GM21360 (cell line): Measurements from ENCODE around the gene CADM2.
"Not testable (repeated sequence)": the region's sequence is repeated elsewhere in the genome, so short reads cannot be mapped to it uniquely, and the experiment has no call there.

Experiments used
- ATAC-seq: cut with Tn5 transposase; IDR thresholded peaks from one replicate; pipeline ENCODE4 v1.9.1; 2021; ENCODE audit warnings: mild to moderate bottlenecking, moderate library complexity; ENCODE audit not compliant: unreplicated experiment

CADM2 gene

DNA sequence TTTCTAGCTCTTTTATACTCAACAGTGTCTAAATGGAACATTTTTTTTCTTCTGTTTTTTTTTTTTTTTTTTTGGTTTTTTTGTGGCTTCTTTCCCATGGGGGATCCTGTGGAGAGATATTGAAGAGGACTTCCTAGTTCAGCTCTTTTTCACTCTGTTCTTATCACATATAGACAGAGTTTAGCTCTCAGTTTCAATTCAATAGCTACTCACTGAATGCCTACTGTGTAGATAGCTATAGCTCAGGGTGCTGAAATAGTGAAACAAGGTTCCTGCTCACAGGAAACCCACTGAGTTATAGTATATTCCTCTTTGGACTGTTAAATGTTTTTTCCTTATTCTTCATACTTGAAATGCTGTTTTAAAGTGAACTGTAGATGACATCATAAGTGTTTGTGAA, 918.8 kb downstream of the CADM2 start:
- ATAC-seq = no peak

DNA sequence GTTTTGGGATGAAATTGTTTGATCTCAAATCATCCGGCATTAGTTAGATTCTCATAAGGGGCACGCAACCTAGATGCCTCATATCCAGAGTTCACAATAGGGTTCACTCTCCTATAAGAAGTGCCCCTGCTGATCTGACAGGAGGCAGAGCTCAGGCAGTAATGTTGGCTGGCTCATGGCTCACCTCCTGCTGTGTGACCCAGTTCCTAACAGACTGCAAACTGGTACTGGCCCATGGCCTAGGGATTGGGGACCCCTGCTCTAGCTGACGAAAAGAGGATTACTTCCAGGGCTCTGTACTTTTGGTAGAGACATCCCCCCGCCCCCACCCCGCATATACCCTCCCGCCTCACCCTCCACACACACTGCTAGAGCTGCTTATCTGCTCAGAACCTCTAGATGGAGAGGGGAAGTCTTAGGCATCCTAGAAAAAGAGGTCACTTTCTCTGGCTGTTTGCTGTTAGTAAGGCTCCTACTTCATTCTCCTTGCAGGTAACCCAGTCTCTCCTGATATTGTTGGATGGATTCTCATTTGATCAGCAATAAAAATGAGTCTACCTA, 923.1 kb downstream of the CADM2 start:
- no peak for ATAC-seq

DNA sequence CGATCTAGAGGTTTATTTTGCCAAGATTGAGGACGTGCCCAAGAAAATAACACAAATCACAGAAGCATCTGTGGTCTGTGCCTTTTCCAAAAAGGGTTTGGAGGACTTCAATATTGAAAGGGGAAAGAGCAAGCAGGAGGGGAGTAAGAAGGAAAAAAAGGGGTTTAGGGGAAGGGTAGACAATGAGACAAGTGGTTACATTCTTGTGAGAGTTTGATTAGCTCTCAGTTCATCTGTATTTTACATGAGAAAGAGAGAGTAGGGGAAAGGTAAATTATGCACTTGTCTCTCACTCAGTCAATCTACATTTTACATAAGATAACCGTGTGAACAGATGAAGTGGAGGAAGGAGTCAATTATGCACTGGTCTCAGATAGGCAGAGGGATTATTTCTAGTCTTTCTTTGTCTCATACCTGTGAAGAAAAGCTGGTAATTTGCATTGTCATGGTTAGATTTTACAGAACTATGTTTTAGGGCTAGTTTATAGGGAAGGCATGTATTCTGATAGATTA, 931.3 kb downstream of the CADM2 start:
- no peak for ATAC-seq

DNA sequence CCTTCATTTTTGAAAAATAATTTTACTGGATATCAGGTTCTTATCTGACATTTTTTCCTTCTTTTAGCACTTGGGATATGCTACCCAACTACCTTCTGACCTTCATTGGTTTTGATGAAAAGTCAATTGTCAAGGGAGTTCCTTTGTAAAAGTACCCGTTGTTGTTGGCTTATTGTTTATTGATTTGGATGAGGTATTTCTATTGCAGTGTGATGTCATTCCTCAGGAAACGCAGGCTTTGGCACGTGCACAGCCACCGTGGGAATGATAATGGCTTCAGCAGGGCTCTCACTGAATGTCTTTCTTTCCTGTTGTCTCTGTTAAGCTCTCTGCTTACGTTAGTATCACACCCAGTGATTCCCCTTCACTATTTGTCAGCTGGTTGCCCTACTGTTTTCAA, 944.6 kb downstream of the CADM2 start:
- no peak for ATAC-seq

DNA sequence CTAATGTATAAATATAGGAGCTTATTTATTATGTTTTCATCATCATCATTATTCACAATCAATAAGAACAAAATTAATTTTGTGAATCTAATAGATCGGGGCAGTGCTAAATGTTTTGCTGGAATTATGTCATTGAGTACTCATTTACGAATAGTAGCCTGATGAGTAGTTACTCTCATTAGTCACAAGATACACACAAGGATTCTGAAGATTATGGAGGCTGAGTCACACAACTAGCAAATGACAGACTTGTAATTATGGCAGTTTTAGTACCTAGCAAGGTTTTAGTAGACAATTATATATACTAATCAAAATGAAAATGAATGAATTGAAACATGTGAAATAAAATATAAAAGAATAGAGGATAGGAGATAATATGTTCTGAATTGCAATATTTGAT, 954.2 kb downstream of the CADM2 start:
- no peak for ATAC-seq

DNA sequence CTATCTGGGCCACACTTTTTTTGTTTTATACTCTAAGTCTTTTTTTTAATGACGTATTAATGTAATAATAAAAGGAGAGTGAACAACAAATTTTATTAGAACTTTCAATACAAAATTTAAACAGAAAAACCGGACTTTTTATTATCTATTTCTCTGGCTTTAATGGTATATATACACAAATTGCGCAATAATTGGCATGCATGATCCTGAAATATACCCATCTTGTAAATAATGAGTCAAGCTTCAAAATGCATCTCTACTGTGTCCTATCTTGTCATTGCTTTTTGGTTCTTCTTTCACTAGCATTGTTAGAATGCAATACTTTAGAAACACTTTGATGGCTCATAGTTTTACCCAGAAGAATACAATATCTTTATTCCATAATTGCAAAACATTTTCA, 963.6 kb downstream of the CADM2 start:
- no peak for ATAC-seq

DNA sequence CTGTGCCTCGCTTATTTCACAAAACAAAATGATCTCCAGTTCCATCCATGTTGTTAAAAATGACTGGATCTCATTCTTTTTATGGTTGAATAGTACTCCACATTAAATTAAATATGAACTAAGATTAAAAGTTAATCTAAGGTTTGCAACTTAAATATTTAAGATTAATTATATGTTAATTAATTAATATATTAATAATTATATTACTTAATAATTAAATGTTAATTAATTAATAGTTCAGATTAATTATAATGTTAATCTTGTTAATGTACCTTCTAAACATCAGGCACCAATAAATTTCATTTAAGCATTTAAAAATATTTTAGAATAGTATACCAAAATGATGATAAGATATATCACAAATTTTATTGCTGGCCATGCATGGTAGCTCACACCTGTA, 971.9 kb downstream of the CADM2 start:
- no peak for ATAC-seq

DNA sequence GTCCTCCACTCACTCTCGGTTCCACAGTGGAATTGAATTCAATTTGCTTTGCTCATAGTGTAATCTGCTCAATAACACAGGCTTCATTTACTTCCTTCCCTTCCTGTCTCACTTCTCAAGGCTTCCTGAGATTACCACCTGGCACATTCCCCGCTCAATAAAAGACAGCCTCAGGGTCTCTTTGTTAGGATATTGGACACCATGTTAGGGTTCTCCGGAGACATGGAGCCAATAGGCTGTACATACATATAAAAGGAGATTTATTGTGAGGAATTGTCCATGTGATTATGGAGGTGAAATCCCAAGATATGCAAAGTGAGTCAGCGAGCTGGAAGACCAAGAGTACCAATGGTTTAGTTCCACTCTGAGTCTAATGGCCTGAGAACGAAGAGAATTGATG, 974.5 kb downstream of the CADM2 start:
- no peak for ATAC-seq

DNA sequence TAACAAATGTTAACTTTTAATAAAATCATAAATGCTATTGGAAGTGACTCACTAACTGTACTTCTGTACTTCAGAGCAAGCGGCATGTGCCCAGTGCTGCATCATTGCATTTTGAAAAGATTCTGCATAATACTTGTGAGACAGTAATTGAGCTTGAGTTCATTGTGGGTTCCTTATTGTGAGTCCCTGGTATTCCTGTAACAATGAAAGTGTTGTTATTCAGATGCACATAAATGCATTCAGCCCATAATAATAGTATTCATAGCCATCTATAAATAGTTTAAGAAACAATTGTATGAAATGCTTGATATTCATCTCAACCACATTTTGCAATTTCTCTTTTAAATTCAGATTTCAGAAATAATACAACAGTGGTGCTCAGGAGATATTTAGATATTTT, 976.4 kb downstream of the CADM2 start:
- no peak for ATAC-seq

DNA sequence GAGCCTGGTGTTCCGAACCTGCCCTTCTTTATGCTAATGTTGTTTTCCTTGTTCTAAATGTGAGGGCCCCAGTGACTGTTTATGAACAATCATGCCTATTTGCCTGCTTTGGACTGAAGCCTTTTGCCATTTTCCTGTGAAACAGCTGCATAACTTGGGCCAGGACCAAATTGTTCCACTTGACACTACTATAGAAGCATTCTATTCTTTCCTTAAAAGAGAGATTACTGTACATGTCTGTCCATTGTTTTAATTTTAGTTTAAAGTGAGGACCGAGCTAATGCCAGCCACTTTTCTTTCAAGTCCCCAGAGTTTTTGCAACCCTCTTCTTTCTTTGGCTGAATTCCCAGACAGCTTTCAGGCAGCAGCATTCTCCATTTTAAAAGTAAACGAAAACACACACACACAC, 980.3 kb downstream of the CADM2 start:
- no peak for ATAC-seq

DNA sequence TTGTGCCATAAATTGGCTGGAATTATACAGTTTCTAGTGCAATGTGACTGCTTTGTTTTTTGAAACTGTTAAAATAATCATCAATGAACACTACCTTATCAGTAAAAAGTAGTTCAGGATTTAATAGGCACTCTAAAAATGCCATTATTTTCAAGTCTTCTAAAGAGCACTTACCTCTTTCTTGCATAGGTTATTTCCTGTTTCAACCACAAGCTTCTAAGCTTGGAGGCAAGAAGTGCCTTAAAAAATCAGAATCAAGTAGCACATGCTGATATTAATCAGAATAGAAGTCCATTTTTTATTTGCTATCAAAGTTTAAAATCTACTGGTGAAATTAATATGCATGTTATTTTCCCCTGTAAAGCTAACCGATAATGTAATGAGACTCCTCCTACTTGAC, 991.6 kb downstream of the CADM2 start:
- no peak for ATAC-seq

DNA sequence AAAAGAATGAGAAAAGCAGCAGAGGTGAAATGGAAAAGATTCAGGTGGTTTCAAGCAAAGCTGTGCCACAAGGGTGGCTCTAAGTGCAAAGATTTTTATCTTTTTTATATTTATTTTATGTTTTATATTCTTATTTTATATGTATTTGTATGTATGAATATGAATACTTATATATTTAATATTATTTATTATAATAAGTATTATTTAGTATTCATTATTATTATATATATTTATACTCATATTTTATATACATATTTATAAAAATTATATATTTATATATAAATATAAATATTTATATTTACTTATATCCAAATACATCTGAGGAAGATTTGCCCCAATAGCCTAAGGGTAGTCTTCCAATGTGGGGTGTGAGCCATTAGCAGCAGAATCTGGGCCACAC, 1002.0 kb downstream of the CADM2 start:
- no peak for ATAC-seq

DNA sequence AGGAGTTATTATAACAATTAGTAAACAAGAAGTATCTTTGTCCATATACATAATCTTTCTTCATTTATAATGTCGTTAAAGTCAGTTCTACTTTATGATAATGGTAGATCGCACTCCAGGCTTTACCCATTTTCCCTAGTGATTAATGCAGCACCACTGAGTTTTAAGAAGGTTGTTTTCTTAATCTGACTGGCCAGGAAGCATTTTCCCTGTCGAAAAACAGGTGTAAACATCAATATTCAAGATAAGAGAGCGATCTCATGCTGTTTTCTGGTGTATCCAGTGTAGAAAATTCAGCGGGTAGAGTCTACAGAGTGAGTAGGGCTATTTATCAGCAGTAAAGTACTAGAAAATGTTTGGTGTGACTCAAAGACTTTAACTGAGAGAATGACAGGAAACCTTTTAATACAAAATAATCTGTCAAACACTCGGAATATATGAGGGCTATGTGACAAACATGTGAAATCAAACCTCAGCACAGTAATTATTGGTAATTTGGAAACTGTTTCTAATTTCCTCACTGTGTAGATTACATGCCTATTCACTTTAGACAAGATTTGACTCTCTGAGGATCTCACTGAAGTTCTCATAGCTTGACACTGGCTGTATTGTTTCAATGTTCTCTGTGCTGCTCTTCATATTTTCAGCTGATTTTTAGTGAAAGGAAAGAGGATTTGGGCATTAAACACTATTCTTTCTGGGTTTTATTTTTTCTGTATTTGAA, 1019.0 kb downstream of the CADM2 start:
- no peak for ATAC-seq

DNA sequence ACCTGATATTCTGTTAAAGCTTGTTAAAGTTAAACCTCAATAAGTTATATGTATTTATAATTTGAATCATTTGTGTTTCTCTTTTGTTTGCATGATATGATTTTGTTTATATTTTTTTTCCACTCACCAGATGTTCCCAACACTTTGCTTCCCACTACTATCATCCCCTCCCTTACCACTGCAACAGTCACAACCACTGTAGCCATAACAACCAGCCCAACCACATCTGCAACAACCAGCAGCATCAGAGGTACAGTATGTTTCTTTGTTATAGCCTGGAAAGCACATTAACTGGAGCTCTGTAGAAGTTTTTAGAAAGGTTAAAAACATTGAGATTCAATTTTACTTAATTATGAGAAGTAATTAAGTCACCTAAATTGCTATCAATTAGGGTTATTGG, 1020.2 kb downstream of the CADM2 start:
- ATAC-seq = no peak

DNA sequence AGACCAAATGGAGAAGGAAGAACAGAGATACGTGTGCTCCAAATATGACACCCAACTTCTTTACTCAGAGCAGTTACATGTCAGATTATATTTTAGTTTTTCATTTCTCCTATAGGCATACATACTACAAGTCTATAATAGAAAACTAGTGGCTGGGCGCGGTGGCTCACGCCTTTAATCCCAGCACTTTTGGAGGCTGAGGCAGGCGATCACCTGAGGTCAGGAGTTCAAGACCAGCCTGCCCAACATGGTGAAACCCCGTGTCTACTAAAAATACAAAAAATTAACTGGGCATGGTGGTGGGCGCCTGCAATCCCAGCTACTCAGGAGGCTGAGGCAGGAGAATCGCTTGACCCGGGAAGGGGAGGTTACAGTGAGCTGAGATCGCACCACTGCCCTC, 1030.8 kb downstream of the CADM2 start:
- not testable (repeated sequence) for ATAC-seq

DNA sequence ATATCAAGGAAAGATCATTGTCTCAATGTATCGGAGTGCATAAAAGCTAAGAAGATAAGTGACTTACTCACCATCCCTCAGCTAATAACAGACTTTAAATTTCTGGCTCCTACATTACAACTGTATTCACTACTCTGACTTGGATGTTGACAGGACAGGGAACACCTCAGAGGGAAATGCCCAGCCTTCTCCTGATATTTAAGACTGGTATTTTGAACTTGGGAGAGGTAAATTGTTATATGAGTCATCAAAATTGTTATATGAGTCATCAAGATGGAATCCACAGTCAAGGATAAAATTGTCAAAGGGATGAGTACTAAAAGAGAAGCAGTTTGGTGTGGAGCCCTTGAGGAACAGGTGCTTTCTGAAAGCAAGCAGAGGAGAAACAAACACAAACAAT, 1070.8 kb downstream of the CADM2 start:
- ATAC-seq = no peak

DNA sequence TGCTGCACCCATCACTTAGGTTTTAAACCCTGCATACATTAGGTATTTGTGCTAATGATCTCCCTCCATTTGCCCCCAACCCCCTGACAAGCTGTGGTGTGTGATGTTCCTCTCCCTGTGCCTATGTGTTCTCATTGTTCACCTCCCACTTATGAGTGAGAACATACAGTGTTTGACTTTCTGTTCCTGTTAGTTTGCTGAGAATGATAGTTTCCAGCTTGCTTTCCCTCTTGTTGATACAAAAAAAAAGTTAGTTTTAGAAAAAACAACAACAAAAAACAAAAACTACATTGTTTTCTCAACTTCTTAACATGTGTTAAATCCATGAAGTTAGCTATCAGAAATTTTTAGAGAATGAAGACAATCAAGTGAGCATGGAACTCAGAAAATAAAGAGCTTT, 1079.1 kb downstream of the CADM2 start:
- no peak for ATAC-seq

DNA sequence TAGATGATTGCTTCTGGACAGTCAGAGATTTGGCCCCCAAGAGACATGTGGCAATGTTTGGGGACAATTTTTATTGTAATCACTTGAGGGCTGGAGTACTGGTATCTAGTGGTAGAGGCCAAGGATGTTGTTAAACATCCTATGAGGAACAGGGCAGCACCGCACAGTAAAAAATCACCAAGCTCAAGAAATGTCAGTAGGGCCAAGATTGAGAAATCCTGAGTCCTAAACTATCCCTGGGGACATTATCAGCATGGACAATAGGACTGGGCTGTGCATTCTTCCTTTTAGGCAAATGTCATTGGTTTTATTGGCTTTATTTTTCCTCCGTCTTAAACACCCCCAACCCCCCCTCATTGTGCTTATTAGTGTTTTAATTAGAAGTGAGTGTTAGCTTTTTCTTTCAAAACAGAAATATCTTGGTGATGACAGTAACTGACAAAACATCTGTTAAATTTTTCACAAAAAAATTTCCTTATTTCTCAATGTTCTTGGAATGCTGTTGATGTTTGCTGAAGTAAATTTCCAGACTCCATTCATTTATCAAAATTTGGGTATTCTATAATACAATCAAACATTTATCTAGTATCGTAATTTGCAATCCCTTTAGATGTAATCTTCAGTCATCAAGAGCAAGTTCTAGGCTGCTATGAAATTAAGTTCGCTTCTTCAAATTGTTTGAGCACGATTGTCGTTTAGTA, 1087.8 kb downstream of the CADM2 start:
- ATAC-seq = no peak

DNA sequence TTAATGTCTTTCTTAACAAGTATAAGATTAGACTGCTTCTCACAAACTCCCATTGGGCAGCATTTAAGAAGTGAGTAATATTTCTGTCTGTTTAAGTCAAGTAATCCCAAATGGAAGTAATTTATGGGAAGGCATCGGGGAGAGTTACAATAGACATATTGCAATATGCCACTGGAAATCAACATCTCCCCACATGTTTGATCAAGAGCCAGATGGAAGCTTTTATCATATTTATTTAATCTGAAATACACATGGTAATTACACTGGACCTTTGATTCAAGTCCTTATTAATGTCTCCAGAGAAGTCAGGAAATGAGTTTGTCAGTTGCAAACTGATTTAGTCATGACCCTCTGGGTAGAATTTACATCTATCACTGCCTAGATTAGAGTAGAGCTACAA, 1088.4 kb downstream of the CADM2 start:
- no peak for ATAC-seq

DNA sequence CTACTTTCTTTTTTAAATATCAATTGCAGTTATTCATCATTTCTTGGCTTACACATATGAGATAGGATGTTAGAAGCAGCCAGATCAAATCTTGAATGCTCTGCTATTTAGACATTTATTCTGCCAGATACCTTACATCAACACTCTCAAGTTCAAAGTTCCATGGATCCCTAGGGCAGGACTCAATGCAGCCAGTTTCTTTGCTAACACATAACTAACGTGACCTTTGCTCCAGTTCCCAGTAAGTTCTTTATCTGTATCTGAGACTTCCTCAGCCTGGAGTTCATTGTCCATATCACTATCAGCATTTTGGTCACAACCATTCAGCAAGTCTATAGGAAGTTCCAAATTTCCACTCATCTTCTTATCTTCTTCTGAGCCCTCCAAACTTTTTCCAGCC, 1092.3 kb downstream of the CADM2 start:
- no peak for ATAC-seq

DNA sequence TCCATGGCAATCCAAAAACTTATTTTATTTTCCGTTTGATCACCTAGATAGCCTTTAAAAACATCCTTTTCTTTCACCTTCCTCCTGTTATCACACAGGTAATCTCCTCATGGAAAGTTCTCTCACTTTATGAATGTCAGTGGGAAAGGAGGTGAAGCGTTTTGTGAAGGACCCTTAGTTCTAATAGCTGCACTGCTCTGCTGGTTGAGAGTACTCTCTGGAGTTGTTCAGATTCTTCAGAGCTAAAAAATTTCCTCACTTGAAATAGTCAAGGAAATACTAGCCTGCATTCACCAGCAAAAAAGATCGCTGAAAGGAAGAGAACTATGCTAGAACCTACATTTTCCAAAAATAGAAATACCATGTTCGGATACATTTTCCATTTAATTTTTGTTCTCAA, 1097.2 kb downstream of the CADM2 start:
- ATAC-seq = no peak

DNA sequence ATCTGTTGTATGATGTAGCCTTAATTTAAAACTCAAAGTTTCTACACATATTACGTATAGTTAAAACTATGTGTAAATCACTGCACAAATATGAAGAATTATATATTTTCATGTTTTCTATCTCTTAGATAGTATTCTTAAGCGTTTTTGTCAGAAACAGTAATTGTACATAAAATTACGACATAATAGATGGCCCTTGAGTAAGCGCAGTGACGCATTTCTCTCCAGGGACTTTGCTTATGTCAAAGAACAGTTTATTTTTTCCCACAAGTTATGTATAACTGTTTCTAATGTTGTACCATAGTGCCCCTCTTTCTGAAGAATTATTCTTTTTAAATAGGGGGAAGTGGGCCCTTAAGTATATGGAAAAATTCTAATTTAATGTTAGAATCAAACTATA, 1098.2 kb downstream of the CADM2 start:
- ATAC-seq = no peak
